ENCODE measurements around the gene KCTD8. TPM values are rescaled to one million over a fixed set of nuclear protein-coding genes. Genes with fewer than 3 reads are reported as not detected.

Gene KCTD8
- total RNA-seq, 4 donors from 2014 or later = 0.66 to 2.4 (median 1.5) TPM

DNA sequence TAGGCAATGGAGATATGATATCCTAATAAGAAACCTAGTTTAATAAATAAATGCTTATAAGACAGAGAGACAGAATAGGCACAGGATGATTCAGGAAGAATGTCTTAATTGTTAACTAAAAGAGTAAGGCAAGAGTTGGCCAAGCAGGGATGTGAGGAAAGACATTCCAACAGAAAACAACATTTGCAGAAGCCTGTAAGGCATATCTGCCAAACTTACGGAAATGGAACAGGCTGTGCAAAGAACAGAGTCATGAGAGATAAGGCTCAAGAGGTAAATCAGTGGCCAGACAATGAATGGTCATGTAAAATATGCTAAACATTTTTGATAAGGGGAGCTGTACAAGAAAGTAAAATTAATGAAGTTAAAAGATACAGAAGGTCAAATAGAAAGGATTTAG lies 134.9 kb downstream of the KCTD8 start:
- Histone ChIP-seq H3K36me3 (no peaks in the 10 kb centered on the region), H3K9me3 (no peaks in the 10 kb centered on the region), H3K27ac (replicated peaks in 1 of 4) (no peak overlapping the region), H3K4me3 (no peak overlapping the region), H3K27me3 (no peaks in the 10 kb centered on the region), H3K4me1 (no peaks in the 10 kb centered on the region)
- 86% methylated on average over 1 of the region's 1 CpG for WGBS
- intact Hi-C loops (cut with DNase I) = no loop called here
- DNase-seq (ENCODE audit: extremely low spot score) = no peak
- TF ChIP-seq EP300 (IDR thresholded peaks at IDR 0.05) (no peak), CTCF (IDR thresholded peaks at IDR 0.05) (no peak), POLR2AphosphoS5 (IDR thresholded peaks at IDR 0.05) (no peak), POLR2A (IDR thresholded peaks at IDR 0.05; ENCODE audit: low read depth) (no peak)

- intact Hi-C loops (cut with DNase I) = no loop called here
- no peak for DNase-seq (ENCODE audit: extremely low spot score)
- 50% methylated on average over 1 of the region's 1 CpG for WGBS
- H3K9me3 ChIP-seq = peaks cover 0 to 3% (median 0%) of the 10 kb centered on the region in 4 donors
- H3K4me1 ChIP-seq = no peaks in the 10 kb centered on the region
- TF ChIP-seq CTCF (IDR thresholded peaks at IDR 0.05) = no peak
- no peak for TF ChIP-seq POLR2AphosphoS5 (IDR thresholded peaks at IDR 0.05)
- no peak for TF ChIP-seq EP300 (IDR thresholded peaks at IDR 0.05)
- TF ChIP-seq POLR2A (IDR thresholded peaks at IDR 0.05; ENCODE audit: low read depth) = no peak
- H3K27ac ChIP-seq (replicated peaks in 1 of 4) = no peak overlapping the region
- no peaks in the 10 kb centered on the region for H3K36me3 ChIP-seq
- no peaks in the 10 kb centered on the region for H3K27me3 ChIP-seq
- H3K4me3 ChIP-seq = no peak overlapping the region
Measured at GRCh38 chr4:44287505-44287904, 161.1 kb downstream of the KCTD8 start.

DNA sequence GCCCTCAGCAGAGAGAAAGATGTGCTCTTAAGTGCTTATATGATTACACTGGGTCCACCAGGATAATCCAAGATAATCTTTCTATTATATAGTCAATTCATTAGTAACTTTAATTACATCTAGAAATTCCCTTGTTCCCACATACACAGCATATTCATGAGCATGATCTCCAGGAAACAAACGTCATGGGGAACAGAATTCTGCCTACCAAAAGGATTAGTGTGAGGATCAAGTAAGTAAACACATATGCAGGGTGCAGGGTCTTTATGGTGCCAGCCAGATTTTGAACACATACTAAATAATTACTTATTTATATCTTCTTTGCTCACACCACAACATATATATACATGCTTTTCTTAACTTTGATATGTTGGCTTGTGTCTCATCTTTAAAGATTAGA lies 169.1 kb downstream of the KCTD8 start:
- Histone ChIP-seq H3K27me3 (no peaks in the 10 kb centered on the region), H3K9me3 (no peaks in the 10 kb centered on the region), H3K36me3 (no peaks in the 10 kb centered on the region), H3K27ac (replicated peaks in 1 of 4) (no peak overlapping the region), H3K4me3 (no peak overlapping the region), H3K4me1 (no peaks in the 10 kb centered on the region)
- no peak for TF ChIP-seq EP300 (IDR thresholded peaks at IDR 0.05)
- no peak for TF ChIP-seq CTCF (IDR thresholded peaks at IDR 0.05)
- TF ChIP-seq POLR2A (IDR thresholded peaks at IDR 0.05; ENCODE audit: low read depth) = no peak
- TF ChIP-seq POLR2AphosphoS5 (IDR thresholded peaks at IDR 0.05) = no peak
- 59% methylated on average over 1 of the region's 1 CpG for WGBS
- intact Hi-C loops (cut with DNase I) = no loop called here
- no peak for DNase-seq (ENCODE audit: extremely low spot score)

DNA sequence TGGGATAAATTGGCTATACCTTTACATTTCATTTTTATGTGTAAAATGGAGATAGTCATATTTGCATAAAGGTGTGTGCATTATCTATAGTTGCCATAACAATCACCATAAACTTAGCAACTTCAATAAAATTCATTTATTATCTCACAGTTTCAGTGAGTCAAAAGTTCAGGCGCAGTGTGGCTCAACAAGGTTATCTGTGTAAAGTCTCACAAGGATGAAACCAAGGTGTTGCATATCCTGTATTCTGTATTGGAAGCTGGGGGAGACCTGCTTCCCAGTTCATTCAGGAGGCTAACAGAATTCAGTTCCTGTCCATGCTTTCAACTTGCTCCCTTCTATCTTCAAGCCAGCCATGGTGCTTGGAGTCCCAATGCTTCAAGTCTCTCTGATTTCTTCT lies 169.5 kb downstream of the KCTD8 start:
- H3K36me3 ChIP-seq = no peaks in the 10 kb centered on the region
- 100% methylated on average over 1 of the region's 1 CpG for WGBS
- no peak for DNase-seq (ENCODE audit: extremely low spot score)
- H3K4me1 ChIP-seq = no peaks in the 10 kb centered on the region
- intact Hi-C loops (cut with DNase I) = no loop called here
- H3K9me3 ChIP-seq = no peaks in the 10 kb centered on the region
- H3K27ac ChIP-seq (replicated peaks in 1 of 4) = no peak overlapping the region
- H3K4me3 ChIP-seq = no peak overlapping the region
- TF ChIP-seq POLR2A (IDR thresholded peaks at IDR 0.05; ENCODE audit: low read depth) (no peak), CTCF (IDR thresholded peaks at IDR 0.05) (no peak), POLR2AphosphoS5 (IDR thresholded peaks at IDR 0.05) (no peak), EP300 (IDR thresholded peaks at IDR 0.05) (no peak)
- no peaks in the 10 kb centered on the region for H3K27me3 ChIP-seq

DNA sequence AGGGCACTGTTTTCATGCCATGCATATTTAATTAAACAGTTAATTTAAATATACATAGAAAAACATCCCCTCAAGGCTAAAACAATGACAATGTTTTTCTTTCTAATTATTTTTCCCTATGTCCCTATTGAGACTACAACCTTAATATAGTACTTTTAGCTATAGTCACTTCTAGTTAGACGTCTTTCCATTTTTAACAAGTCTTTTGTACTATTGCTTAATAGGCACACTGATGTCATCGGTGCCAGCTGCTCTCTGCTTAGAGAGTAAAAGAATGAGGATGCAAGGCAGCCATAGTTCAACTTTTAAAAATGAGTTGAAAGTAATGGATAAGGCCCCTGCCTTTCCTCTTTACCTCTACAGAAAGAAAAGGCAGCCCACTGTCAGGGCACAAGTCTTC lies 191.1 kb downstream of the KCTD8 start:
- 80% methylated on average over 2 of the region's 2 CpGs for WGBS
- Histone ChIP-seq H3K27ac (replicated peaks in 1 of 4) (no peak overlapping the region), H3K4me3 (no peak overlapping the region), H3K27me3 (no peaks in the 10 kb centered on the region), H3K9me3 (no peaks in the 10 kb centered on the region), H3K4me1 (no peaks in the 10 kb centered on the region), H3K36me3 (no peaks in the 10 kb centered on the region)
- intact Hi-C loops (cut with DNase I) = no loop called here
- DNase-seq (ENCODE audit: extremely low spot score) = no peak
- TF ChIP-seq POLR2AphosphoS5 (IDR thresholded peaks at IDR 0.05) = no peak
- no peak for TF ChIP-seq POLR2A (IDR thresholded peaks at IDR 0.05; ENCODE audit: low read depth)
- no peak for TF ChIP-seq CTCF (IDR thresholded peaks at IDR 0.05)
- TF ChIP-seq EP300 (IDR thresholded peaks at IDR 0.05) = no peak
